A673 (cell line): Measurements from ENCODE around the gene PPP1R14D. TPM values are rescaled to one million over a fixed set of nuclear protein-coding genes. Genes with fewer than 3 reads are reported as not detected.
A peak's percentile ranks its signal among the peaks of the same experiment; 100 is the strongest.

Source experiments
- BruUV-seq: library from RNA; stranded (reverse); fragments of 400-500 nt; replicated peaks from 2 replicates; lab custom pipeline; 2021; lab: Mats Ljungman, UMichigan
- CTCF ChIA-PET: fragments of 300-600 bp; sonication (Branson Sonifier 250); formaldehyde crosslinking; loops from one replicate; lab custom pipeline; 2022; ENCODE audit warnings: antibody characterized with exemption; lab: Charles Lee
- POLR2A ChIA-PET: fragments of 300-600 bp; sonication (Branson Sonifier 250); formaldehyde crosslinking; loops from one replicate; lab custom pipeline; 2022; ENCODE audit warnings: antibody characterized with exemption; ENCODE audit not compliant: low non-redundant PET; lab: Charles Lee
- DNase-seq: peaks from one replicate; pipeline ENCODE4 v3.0.0-alpha.2; 2015; ENCODE audit warnings: low spot score
- H3K27ac ChIP-seq: fragments of 200-600 bp; sonication (generic); 2 replicates; pipeline ENCODE4 v1.5.1; 2016; ENCODE audit warnings: mixed run types, low read depth, mild to moderate bottlenecking, mixed read lengths, antibody characterized with exemption, low read length; ENCODE audit not compliant: poor library complexity, severe bottlenecking
- H3K27me3 ChIP-seq: fragments of 200-600 bp; sonication (generic); replicated peaks from 2 replicates; pipeline ENCODE4 v1.6.1; 2017; ENCODE audit warnings: mixed run types, low read depth, mild to moderate bottlenecking, mixed read lengths, antibody characterized with exemption, low read length; ENCODE audit not compliant: insufficient read depth, poor library complexity
- H3K36me3 ChIP-seq: fragments of 200-600 bp; sonication (generic); 2 replicates; pipeline ENCODE4 v1.6.1; 2016; ENCODE audit warnings: mixed run types, mild to moderate bottlenecking, mixed read lengths, antibody characterized with exemption, low read length; ENCODE audit not compliant: insufficient read depth, poor library complexity, severe bottlenecking
- H3K4me1 ChIP-seq: fragments of 200-600 bp; sonication (generic); 2 replicates; pipeline ENCODE4 v1.6.1; 2017; ENCODE audit warnings: mixed run types, mild to moderate bottlenecking, mixed read lengths, antibody characterized with exemption, low read length; ENCODE audit not compliant: insufficient read depth, poor library complexity, severe bottlenecking
- H3K4me3 ChIP-seq: fragments of 200-600 bp; sonication (generic); 2 replicates; pipeline ENCODE4 v1.5.1; 2016; ENCODE audit warnings: low read depth, mixed run types, mild to moderate bottlenecking, mixed read lengths, low read length; ENCODE audit not compliant: poor library complexity, severe bottlenecking
- H3K9me3 ChIP-seq: fragments of 200-600 bp; sonication (generic); 2 replicates; pipeline ENCODE4 v1.6.1; 2016; ENCODE audit warnings: mixed run types, low read depth, mild to moderate bottlenecking, mixed read lengths, antibody characterized with exemption, low read length; ENCODE audit not compliant: poor library complexity, severe bottlenecking
- CTCF ChIP-seq: fragments of 300-800, 200-600 bp; sonication (generic); conservative IDR thresholded peaks from 2 replicates; pipeline ENCODE4 v1.5.1; 2017; ENCODE audit warnings: low read depth, mild to moderate bottlenecking, antibody characterized with exemption, low read length, moderate library complexity, mixed read lengths
- EZH2 ChIP-seq: fragments of 200-600 bp; sonication (generic); IDR thresholded peaks from 2 replicates; pipeline ENCODE4 v1.6.1; 2017; ENCODE audit warnings: borderline replicate concordance, low read depth, mild to moderate bottlenecking, mixed read lengths, antibody characterized with exemption, low read length; ENCODE audit not compliant: poor library complexity, severe bottlenecking
- intact Hi-C: fragments of 100-400 bp; cut with micrococcal nuclease; formaldehyde crosslinking; loops from one replicate; pipeline ENCODE4 v1.10.0; 2022; ENCODE audit not compliant: unreplicated experiment
- total RNA-seq: library from RNA; stranded (reverse); gene quantifications from 2 replicates; pipeline ENCODE4 v1.2.3, GENCODE V29; 2021

The PPP1R14D gene
- total RNA-seq, 1 experiment from 2014 or later = not detected

GRCh38 chr15:40859206-40859851 lies 30.8 kb upstream of the PPP1R14D start:
- CTCF ChIA-PET = interaction anchor here (0.6 to 3.2 kb wide), 11 partner anchors 10 to 164 kb away, joined by 3 to 103 read pairs (median 5); partner anchors contain the start of genes RAD51, RHOV and VPS18
- Histone ChIP-seq H3K27ac (no peak overlapping the region), H3K4me1 (peaks cover 18% of the 10 kb centered on the region), H3K9me3 (no peaks in the 10 kb centered on the region), H3K27me3 (no peaks in the 10 kb centered on the region), H3K4me3 (no peak overlapping the region), H3K36me3 (no peaks in the 10 kb centered on the region)
- DNase-seq = peak; percentile 88
- intact Hi-C loops = loop anchor here (1.0 to 2.0 kb wide), 2 partner anchors 35 to 113 kb away; partner anchors contain the start of gene VPS18
- POLR2A ChIA-PET = interaction anchor here (0.5 to 0.6 kb wide), 2 partner anchors 14 to 15 kb away, joined by 3 to 4 read pairs; no protein-coding TSS in a partner anchor
- no TSS peak for BruUV-seq
- TF ChIP-seq EZH2 = no peak
- peak; percentile 96 for TF ChIP-seq CTCF

GRCh38 chr15:40858706-40859105 lies 30.2 kb upstream of the PPP1R14D start:
- BruUV-seq = no TSS peak
- POLR2A ChIA-PET = interaction anchor here (0.6 kb wide), 1 partner anchor 915 kb away, joined by 4 read pairs; the partner anchor contains the start of gene MAPKBP1
- Histone ChIP-seq H3K9me3 (no peaks in the 10 kb centered on the region), H3K27me3 (no peaks in the 10 kb centered on the region), H3K27ac (no peak overlapping the region), H3K4me3 (no peak overlapping the region), H3K36me3 (no peaks in the 10 kb centered on the region), H3K4me1 (peaks cover 18% of the 10 kb centered on the region)
- intact Hi-C loops = loop anchor here (1.0 to 2.0 kb wide), 2 partner anchors 36 to 112 kb away; partner anchors contain the start of gene VPS18
- TF ChIP-seq CTCF = no peak
- no peak for TF ChIP-seq EZH2
- no peak for DNase-seq
- CTCF ChIA-PET = interaction anchor here (0.7 to 3.2 kb wide), 13 partner anchors 9 to 361 kb away, joined by 3 to 103 read pairs (median 6); partner anchors contain the start of genes RAD51, RHOV and VPS18

- no peaks in the 10 kb centered on the region for H3K27me3 ChIP-seq
- POLR2A ChIA-PET = interaction anchor here (0.6 kb wide), 2 partner anchors 61 to 916 kb away, joined by 3 to 4 read pairs; partner anchors contain the start of gene MAPKBP1
- no peaks in the 10 kb centered on the region for H3K36me3 ChIP-seq
- peak overlapping the region; percentile 25 for H3K4me3 ChIP-seq
- peak; percentile 90 for DNase-seq
- no peaks in the 10 kb centered on the region for H3K9me3 ChIP-seq
- CTCF ChIA-PET = interaction anchor here (0.5 to 3.2 kb wide), 20 partner anchors 8 to 360 kb away, joined by 3 to 103 read pairs (median 5); partner anchors contain the start of genes RHOV and VPS18
- no peak overlapping the region for H3K27ac ChIP-seq
- no TSS peak for BruUV-seq
- peaks cover 18% of the 10 kb centered on the region for H3K4me1 ChIP-seq
- no peak for TF ChIP-seq EZH2
- peak; percentile 99 for TF ChIP-seq CTCF
- intact Hi-C loops = loop anchor here (2.0 kb wide), 1 partner anchor 111 kb away; no protein-coding TSS in a partner anchor
Measured at GRCh38 chr15:40857601-40858341, 29.3 kb upstream of the PPP1R14D start.
